Lung (tissue), 12 donors: ENCODE measurements around the gene ZSWIM4. TPM values are rescaled to one million over a fixed set of nuclear protein-coding genes. Genes with fewer than 3 reads are reported as not detected.
"Not testable (repeated sequence)": the region's sequence is repeated elsewhere in the genome, so short reads cannot be mapped to it uniquely, and the experiment has no call there.

Source experiments
- ATAC-seq: fragments of 200-7000 bp; cut with Tn5 transposase; one replicate; pipeline ENCODE4 v1.9.1; 2020; ENCODE audit warnings: moderate number of reproducible peaks; ENCODE audit not compliant: insufficient read depth, low FRiP score
- DNase-seq, 3 donors: peaks; one replicate each; pipeline ENCODE4 v3.0.0-alpha.2; 2013 to 2017
- H3K27ac ChIP-seq, 2 donors: one replicate each; pipeline ENCODE4 v1.5.1; 2013; ENCODE audit warnings: mild to moderate bottlenecking in 2 of 2, moderate library complexity in 2 of 2, control low read depth in 1 of 2, inconsistent platforms in 1 of 2, low read depth in 1 of 2, low read length in 1 of 2
- H3K27me3 ChIP-seq, 3 donors: one replicate each; pipeline ENCODE4 v1.5.1; 2013; ENCODE audit warnings: low read length in 2 of 3; ENCODE audit not compliant: control insufficient read depth in 3 of 3, insufficient read depth in 3 of 3
- H3K36me3 ChIP-seq, 4 donors: one replicate each; pipeline ENCODE4 v1.5.1; 2013; ENCODE audit warnings: low read length in 4 of 4, mild to moderate bottlenecking in 1 of 4, moderate library complexity in 1 of 4; ENCODE audit not compliant: control insufficient read depth in 4 of 4, insufficient read depth in 4 of 4
- H3K4me1 ChIP-seq, 5 donors: one replicate each; pipeline ENCODE4 v1.5.1; 2013; ENCODE audit warnings: low read length in 5 of 5, mild to moderate bottlenecking in 2 of 5, moderate library complexity in 1 of 5; ENCODE audit not compliant: control insufficient read depth in 5 of 5, insufficient read depth in 5 of 5
- H3K4me3 ChIP-seq: one replicate; pipeline ENCODE4 v1.5.1; 2013; ENCODE audit warnings: mild to moderate bottlenecking, control low read depth, moderate library complexity
- H3K9ac ChIP-seq, 2 donors: one replicate each; pipeline ENCODE4 v1.5.1; 2013; ENCODE audit warnings: low read length in 2 of 2, control low read depth in 1 of 2; ENCODE audit not compliant: insufficient read depth in 1 of 2
- H3K9me3 ChIP-seq, 4 donors: one replicate each; pipeline ENCODE4 v1.5.1; 2013; ENCODE audit warnings: low read length in 3 of 4, mild to moderate bottlenecking in 1 of 4, moderate library complexity in 1 of 4; ENCODE audit not compliant: control insufficient read depth in 4 of 4, insufficient read depth in 3 of 4
- WGBS, 2 donors: extraction: QIAGEN DNeasy Blood & Tissue Kit; methylation state at CpG; one replicate each; pipeline ENCODE4 v1.1.7; 2013; 5-methylcytosine and 5-hydroxymethylcytosine counted together
- polyA plus RNA-seq, 2 donors: library from polyadenylated mRNA; stranded (reverse); fragments of 200-250 nt; gene quantifications; one replicate each; pipeline ENCODE4 v1.2.1, GENCODE V29; 2013
- total RNA-seq, 2 donors: library from RNA; depleted of rRNA in 1 of 2; stranded (reverse); fragments of >200 nt in 1 of 2; gene quantifications; one replicate each; pipeline ENCODE4 v1.2.1, GENCODE V29; 2014 to 2021
- TF ChIP-seq, protein P1 (sequence below): IDR thresholded peaks from 2 replicates; pipeline ENCODE4 v1.5.1; 2012; ENCODE audit warnings: mild to moderate bottlenecking; ENCODE audit errors: control extremely low read depth, extremely low read depth
- donor health status: control.
- donor health status: control.
- donor health status: Bipolar disorder and iron deficiency.
- donor health status: healthy.
- donor health status: DM: yes; HTN: yes; CAD: no.

ZSWIM4 gene
- total and polyA plus RNA-seq, 4 donors = 3.7 to 10.5 (median 8.8) TPM

DNA sequence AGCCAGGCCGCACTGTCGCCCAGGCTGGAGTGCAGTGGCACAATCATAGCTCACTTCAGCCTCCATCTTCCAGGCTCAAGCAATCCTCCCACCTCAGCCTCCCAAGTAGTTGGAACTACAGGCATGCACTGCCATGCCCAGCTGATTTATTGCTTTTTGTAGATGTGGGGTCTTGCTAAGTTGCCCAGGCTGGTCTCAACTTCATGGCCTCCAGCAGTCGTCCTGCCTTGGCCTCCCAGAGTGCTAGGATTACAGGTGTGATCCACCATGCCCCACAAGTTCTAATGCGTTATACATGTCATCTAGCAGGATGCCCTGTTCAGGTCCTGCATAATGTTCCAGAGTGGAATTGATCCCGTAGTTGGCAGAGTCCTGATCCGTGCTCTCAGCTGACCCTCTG, 16.4 kb upstream of the ZSWIM4 start:
- Histone ChIP-seq H3K36me3 (peaks cover 8 to 29% (median 22%) of the 10 kb centered on the region in 4 donors), H3K4me3 (no peak overlapping the region), H3K9ac (no peak overlapping the region), H3K4me1 (peaks cover 0 to 9% (median 2%) of the 10 kb centered on the region in 5 donors), H3K27me3 (no peaks in the 10 kb centered on the region), H3K9me3 (no peaks in the 10 kb centered on the region), H3K27ac (no peak overlapping the region)
- TF ChIP-seq, protein P1, sequence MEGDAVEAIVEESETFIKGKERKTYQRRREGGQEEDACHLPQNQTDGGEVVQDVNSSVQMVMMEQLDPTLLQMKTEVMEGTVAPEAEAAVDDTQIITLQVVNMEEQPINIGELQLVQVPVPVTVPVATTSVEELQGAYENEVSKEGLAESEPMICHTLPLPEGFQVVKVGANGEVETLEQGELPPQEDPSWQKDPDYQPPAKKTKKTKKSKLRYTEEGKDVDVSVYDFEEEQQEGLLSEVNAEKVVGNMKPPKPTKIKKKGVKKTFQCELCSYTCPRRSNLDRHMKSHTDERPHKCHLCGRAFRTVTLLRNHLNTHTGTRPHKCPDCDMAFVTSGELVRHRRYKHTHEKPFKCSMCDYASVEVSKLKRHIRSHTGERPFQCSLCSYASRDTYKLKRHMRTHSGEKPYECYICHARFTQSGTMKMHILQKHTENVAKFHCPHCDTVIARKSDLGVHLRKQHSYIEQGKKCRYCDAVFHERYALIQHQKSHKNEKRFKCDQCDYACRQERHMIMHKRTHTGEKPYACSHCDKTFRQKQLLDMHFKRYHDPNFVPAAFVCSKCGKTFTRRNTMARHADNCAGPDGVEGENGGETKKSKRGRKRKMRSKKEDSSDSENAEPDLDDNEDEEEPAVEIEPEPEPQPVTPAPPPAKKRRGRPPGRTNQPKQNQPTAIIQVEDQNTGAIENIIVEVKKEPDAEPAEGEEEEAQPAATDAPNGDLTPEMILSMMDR = no peak
- 80 to 87% methylated on average over 6 of the region's 6 CpGs for WGBS, 2 donors
- no peak for DNase-seq
- no peak for ATAC-seq

DNA sequence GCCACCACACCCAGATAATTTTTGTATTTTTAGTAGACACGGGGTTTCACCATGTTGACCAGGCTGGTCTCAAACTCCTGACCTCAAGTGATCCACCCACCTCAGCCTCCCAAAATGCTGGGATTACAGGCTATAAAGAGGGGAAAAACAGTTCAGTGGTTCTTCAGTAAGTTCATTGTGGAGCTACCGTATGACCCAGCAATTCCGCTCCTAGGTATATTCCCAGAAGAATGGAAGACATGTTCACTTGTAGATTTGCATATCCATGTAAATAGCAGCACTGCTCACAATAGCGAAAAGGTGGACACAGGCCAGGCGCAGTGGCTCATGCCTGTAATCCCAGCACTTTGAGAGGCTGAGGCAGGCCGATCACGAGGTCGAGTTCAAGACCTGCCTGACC, 15.4 kb upstream of the ZSWIM4 start:
- H3K36me3 ChIP-seq = peaks cover 8 to 29% (median 22%) of the 10 kb centered on the region in 4 donors
- 97% methylated on average over 8 of the region's 8 CpGs for WGBS, 2 donors
- not testable (repeated sequence) for H3K4me1 ChIP-seq, H3K9me3 ChIP-seq, DNase-seq, ATAC-seq, H3K27me3 ChIP-seq, H3K9ac ChIP-seq, H3K4me3 ChIP-seq, H3K27ac ChIP-seq

DNA sequence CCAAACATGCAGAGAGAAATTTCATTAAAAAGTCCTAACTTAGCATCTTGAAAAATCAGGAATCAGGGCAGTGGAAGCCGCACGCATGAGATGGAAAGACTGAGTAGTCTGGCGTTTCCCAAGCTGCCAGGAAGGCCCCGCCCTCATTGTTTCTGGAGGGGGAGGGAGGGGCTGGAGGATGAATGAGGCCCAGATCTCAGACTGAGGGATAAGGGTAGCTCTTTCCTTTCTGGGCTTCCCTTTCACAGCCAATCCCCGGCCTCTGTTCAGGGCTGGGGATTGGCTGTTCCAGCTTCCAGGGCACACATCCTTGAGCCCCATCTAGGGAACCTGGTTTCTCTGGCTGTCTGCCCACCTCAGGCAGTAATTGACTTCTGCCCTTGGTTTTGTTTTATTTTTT, 13.7 kb upstream of the ZSWIM4 start:
- no peak overlapping the region for H3K9ac ChIP-seq
- peak; percentile 68 to 72 (median 70) for DNase-seq
- H3K4me3 ChIP-seq = no peak overlapping the region
- ATAC-seq = peak; percentile 72
- 9 to 25% methylated on average over 4 to 5 of the region's 5 CpGs for WGBS, 2 donors
- no peaks in the 10 kb centered on the region for H3K9me3 ChIP-seq
- H3K36me3 ChIP-seq = peaks cover 8 to 23% (median 20%) of the 10 kb centered on the region in 4 donors
- no peaks in the 10 kb centered on the region for H3K27me3 ChIP-seq
- peaks cover 0 to 4% (median 0%) of the 10 kb centered on the region in 5 donors for H3K4me1 ChIP-seq
- H3K27ac ChIP-seq = peak overlapping the region in 1 of 2 donors; percentile 57
- TF ChIP-seq, protein P1 = no peak

DNA sequence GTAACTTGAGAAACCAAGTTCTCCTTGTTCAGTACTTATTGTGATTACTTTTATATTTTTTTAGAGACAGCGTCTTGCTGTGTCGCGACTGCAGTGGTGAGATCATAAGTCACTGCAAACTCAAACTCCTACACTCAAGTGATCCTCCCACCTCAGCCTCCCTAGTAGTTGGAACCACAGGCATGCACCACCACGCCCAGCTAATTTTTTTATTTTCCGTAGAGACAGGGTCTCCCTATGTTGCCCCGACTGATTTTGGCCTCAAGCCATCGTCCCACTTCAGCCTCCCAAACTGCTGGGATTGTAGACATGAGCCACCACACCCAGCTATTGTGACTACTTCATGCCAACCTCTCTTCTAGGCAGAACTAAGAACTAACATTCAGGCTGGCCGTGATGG, 12.7 kb upstream of the ZSWIM4 start:
- Histone ChIP-seq H3K9ac (no peak overlapping the region), H3K4me3 (no peak overlapping the region), H3K27ac (peak overlapping the region in 1 of 2 donors; percentile 46), H3K9me3 (no peaks in the 10 kb centered on the region), H3K27me3 (no peaks in the 10 kb centered on the region), H3K4me1 (peaks cover 0 to 4% (median 0%) of the 10 kb centered on the region in 5 donors), H3K36me3 (peaks cover 8 to 21% (median 17%) of the 10 kb centered on the region in 4 donors)
- WGBS, 2 donors = 56 to 79% methylated on average over 8 of the region's 8 CpGs
- no peak for DNase-seq
- TF ChIP-seq, protein P1 = no peak
- no peak for ATAC-seq
